Small intestine (tissue), 7 donors: ENCODE data around the gene EYS. TPM values are rescaled to one million over a fixed set of nuclear protein-coding genes. Genes with fewer than 3 reads are reported as not detected.
"Not testable (repeated sequence)": the region's sequence is repeated elsewhere in the genome, so short reads cannot be mapped to it uniquely, and the experiment has no call there.

Source experiments
- DNase-seq, 2 donors: peaks; one replicate each; pipeline versions ENCODE4 v3.0.0 to v3.0.0-alpha.2; 2013
- FAIRE-seq: peaks from 2 replicates; lab custom pipeline; 2012; peaks lifted over from hg19 to GRCh38; lab: Jason Lieb, UNC
- H3K27ac ChIP-seq, 3 donors: one replicate each; pipeline ENCODE4 v1.5.1; 2013; ENCODE audit warnings: low read length in 2 of 3, mild to moderate bottlenecking in 2 of 3, control low read depth in 1 of 3, inconsistent platforms in 1 of 3, low read depth in 1 of 3, moderate library complexity in 1 of 3
- H3K27me3 ChIP-seq, 3 donors: one replicate each; pipeline ENCODE4 v1.6.1; 2013; ENCODE audit warnings: low read length in 3 of 3, inconsistent platforms in 1 of 3; ENCODE audit not compliant: control insufficient read depth in 3 of 3, insufficient read depth in 3 of 3
- H3K36me3 ChIP-seq, 3 donors: one replicate each; pipeline ENCODE4 v1.6.1; 2013; ENCODE audit warnings: low read length in 3 of 3, inconsistent platforms in 1 of 3, low read depth in 1 of 3, mild to moderate bottlenecking in 1 of 3, moderate library complexity in 1 of 3; ENCODE audit not compliant: control insufficient read depth in 3 of 3, insufficient read depth in 2 of 3
- H3K4me1 ChIP-seq, 3 donors: one replicate each; pipeline ENCODE4 v1.6.1; 2013; ENCODE audit warnings: low read length in 2 of 3, inconsistent platforms in 1 of 3, low read depth in 1 of 3, mild to moderate bottlenecking in 1 of 3, moderate library complexity in 1 of 3; ENCODE audit not compliant: control insufficient read depth in 3 of 3, insufficient read depth in 2 of 3
- H3K4me3 ChIP-seq, 3 donors: one replicate each; pipeline ENCODE4 v1.5.1; 2013; ENCODE audit warnings: low read length in 3 of 3, control low read depth in 1 of 3, inconsistent platforms in 1 of 3, low read depth in 1 of 3, mild to moderate bottlenecking in 1 of 3, moderate library complexity in 1 of 3
- H3K9me3 ChIP-seq, 2 donors: one replicate each; pipeline ENCODE4 v1.6.1; 2013; ENCODE audit warnings: low read depth in 1 of 2, low read length in 1 of 2; ENCODE audit not compliant: control insufficient read depth in 2 of 2, insufficient read depth in 1 of 2
- WGBS, 3 donors: extraction: QIAGEN DNeasy Blood & Tissue Kit; methylation state at CpG; one replicate each; pipeline ENCODE4 v1.1.7; 2013; 5-methylcytosine and 5-hydroxymethylcytosine counted together
- polyA plus RNA-seq, 4 donors: library from polyadenylated mRNA; stranded (reverse) in 3 of 4; unstranded in 1 of 4; fragments of 200-250 nt in 3 of 4; fragments of 120-200 nt in 1 of 4; gene quantifications; one replicate each; pipeline versions ENCODE4 v1.2.1 to v1.2.3, GENCODE V29; 2013
- donor health status: healthy with polysubstance abuse.
- donor health status: control.
- donor health status: control.
- donor health status: Bipolar disorder and iron deficiency.
- donor health status: healthy.

EYS gene
- polyA plus RNA-seq, 4 donors: 0.78 TPM; not detected in 3

GRCh38 chr6:64037427-64037826 is 1669.6 kb downstream of the EYS start:
- FAIRE-seq (no peak), DNase-seq (no peak)
- Histone ChIP-seq H3K27ac (no peak overlapping the region), H3K4me1 (no peaks in the 10 kb centered on the region), H3K36me3 (no peaks in the 10 kb centered on the region), H3K4me3 (no peak overlapping the region), H3K27me3 (no peaks in the 10 kb centered on the region), H3K9me3 (peaks cover 0 to 3% of the 10 kb centered on the region in 2 donors)
- 49 to 52% (median 52%) methylated on average over 1 of the region's 1 CpG for WGBS, 3 donors

GRCh38 chr6:64034910-64035655 is 1671.9 kb downstream of the EYS start:
- Histone ChIP-seq H3K4me3 (no peak overlapping the region), H3K4me1 (no peaks in the 10 kb centered on the region), H3K27ac (no peak overlapping the region), H3K27me3 (no peaks in the 10 kb centered on the region), H3K9me3 (peaks cover 0 to 9% of the 10 kb centered on the region in 2 donors), H3K36me3 (no peaks in the 10 kb centered on the region)
- no peak for DNase-seq
- WGBS, 3 donors: 47 to 54% (median 50%) methylated on average over 3 of the region's 3 CpGs
- no peak for FAIRE-seq

- H3K27ac ChIP-seq: no peak overlapping the region
- FAIRE-seq (no peak), DNase-seq (no peak)
- no peaks in the 10 kb centered on the region for H3K4me1 ChIP-seq
- no peak overlapping the region for H3K4me3 ChIP-seq
- peaks cover 0 to 9% of the 10 kb centered on the region in 2 donors for H3K9me3 ChIP-seq
- no peaks in the 10 kb centered on the region for H3K27me3 ChIP-seq
- WGBS, 3 donors: 55 to 65% (median 57%) methylated on average over 4 of the region's 4 CpGs
- H3K36me3 ChIP-seq: no peaks in the 10 kb centered on the region
Measured at GRCh38 chr6:64034291-64034690, 1672.7 kb downstream of the EYS start.

- H3K4me3 ChIP-seq, H3K36me3 ChIP-seq, H3K4me1 ChIP-seq, H3K27me3 ChIP-seq, H3K27ac ChIP-seq, H3K9me3 ChIP-seq, FAIRE-seq, DNase-seq: not testable (repeated sequence)
- 89 to 95% (median 94%) methylated on average over 17 to 21 of the region's 21 CpGs for WGBS, 3 donors
Measured at GRCh38 chr6:64030950-64031618, 1675.9 kb downstream of the EYS start.

DNA sequence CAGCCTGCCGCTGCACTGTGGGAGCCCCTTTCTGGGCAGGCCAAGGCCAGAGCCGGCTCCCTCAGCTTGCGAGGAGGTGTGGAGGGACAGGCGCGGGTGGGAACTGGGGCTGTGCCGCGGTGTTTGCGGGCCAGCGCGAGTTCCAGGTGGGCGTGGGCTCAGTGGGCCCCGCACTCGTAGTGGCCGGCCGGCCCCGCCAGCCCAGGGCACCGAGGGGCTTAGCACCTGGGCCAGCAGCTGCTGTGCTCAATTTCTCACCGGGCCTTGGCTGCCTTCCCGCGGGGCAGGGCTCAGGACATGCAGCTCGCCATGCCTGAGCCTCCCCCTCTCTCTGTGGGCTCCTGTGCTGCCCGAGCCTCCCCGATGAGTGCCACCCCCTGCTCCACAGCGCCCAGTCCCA is 1683.3 kb downstream of the EYS start:
- WGBS, 3 donors: 96% methylated on average over 22 to 24 of the region's 24 CpGs
- no peak for FAIRE-seq
- DNase-seq: no peak

GRCh38 chr6:64014595-64014994 is 1692.4 kb downstream of the EYS start:
- H3K4me1 ChIP-seq: no peaks in the 10 kb centered on the region
- no peak overlapping the region for H3K4me3 ChIP-seq
- H3K9me3 ChIP-seq: no peaks in the 10 kb centered on the region
- H3K27me3 ChIP-seq: no peaks in the 10 kb centered on the region
- FAIRE-seq (no peak), DNase-seq (no peak)
- no peak overlapping the region for H3K27ac ChIP-seq
- no peaks in the 10 kb centered on the region for H3K36me3 ChIP-seq

More for the DNA sequence above, 1683.3 kb downstream of the EYS start:
- Histone ChIP-seq H3K27me3 (no peaks in the 10 kb centered on the region), H3K4me3 (no peak overlapping the region), H3K27ac (no peak overlapping the region), H3K4me1 (no peaks in the 10 kb centered on the region), H3K36me3 (no peaks in the 10 kb centered on the region), H3K9me3 (peaks cover 0 to 9% of the 10 kb centered on the region in 2 donors)

GRCh38 chr6:64013011-64013410 is 1694.0 kb downstream of the EYS start:
- H3K4me3 ChIP-seq: no peak overlapping the region
- 61 to 81% (median 74%) methylated on average over 8 of the region's 8 CpGs for WGBS, 3 donors
- FAIRE-seq: no peak
- no peaks in the 10 kb centered on the region for H3K36me3 ChIP-seq
- H3K27ac ChIP-seq: no peak overlapping the region
- no peaks in the 10 kb centered on the region for H3K27me3 ChIP-seq
- peak in 1 of 2 donors; percentile 11 for DNase-seq
- no peaks in the 10 kb centered on the region for H3K4me1 ChIP-seq
- no peaks in the 10 kb centered on the region for H3K9me3 ChIP-seq

DNA sequence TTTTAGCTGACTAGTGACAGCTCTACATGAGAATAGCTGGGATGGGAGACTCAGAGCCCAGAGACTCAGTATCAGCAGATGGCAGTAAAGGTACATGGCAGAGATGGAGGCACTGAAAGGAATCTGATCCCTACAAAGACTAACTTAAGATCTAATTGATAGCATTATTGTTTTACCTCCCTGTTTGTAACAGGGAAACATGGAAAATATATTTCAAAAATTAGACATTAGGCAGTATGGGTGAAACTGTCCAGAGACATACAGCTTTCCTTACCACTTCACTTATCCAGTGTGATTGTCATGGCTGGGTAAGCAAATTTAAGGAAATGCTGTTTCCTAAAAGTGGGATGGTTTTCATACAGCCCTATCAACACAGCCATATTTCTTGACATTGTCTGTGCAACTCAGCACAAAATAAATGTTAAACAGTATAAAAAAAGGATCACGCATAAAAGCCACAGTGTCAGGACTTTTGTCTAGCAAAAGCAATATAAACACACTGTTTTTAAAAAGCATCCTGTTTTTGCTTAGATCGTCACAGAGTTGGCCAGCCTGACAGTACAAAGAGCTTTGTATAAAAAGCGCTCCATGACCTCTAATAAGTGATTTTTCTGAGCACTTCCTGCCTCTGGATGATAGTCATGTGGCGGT is 1694.5 kb downstream of the EYS start:
- no peak overlapping the region for H3K27ac ChIP-seq
- H3K27me3 ChIP-seq: no peaks in the 10 kb centered on the region
- DNase-seq: peak in 1 of 2 donors; percentile 65
- no peaks in the 10 kb centered on the region for H3K36me3 ChIP-seq
- H3K4me1 ChIP-seq: no peaks in the 10 kb centered on the region
- whole genome bisulfite sequencing, 3 donors: 48 to 76% (median 75%) methylated on average over 4 of the region's 4 CpGs
- no peaks in the 10 kb centered on the region for H3K9me3 ChIP-seq
- no peak overlapping the region for H3K4me3 ChIP-seq
- no peak for FAIRE-seq
